H9 (cell line): ENCODE results near the gene RAB1B. TPM values are rescaled to one million over a fixed set of nuclear protein-coding genes. Genes with fewer than 3 reads are reported as not detected.

ENCODE experiments used
- DNase-seq: peaks from one replicate; pipeline ENCODE4 v3.0.0-alpha.2; 2017
- H2AFZ ChIP-seq: one replicate; pipeline ENCODE4 v1.6.1; 2013; ENCODE audit warnings: mild to moderate bottlenecking, low read length, control low read depth, moderate library complexity
- H2AK5ac ChIP-seq: 2 replicates; pipeline ENCODE4 v1.6.1; 2013; ENCODE audit warnings: low read length, control low read depth, mixed read lengths; ENCODE audit not compliant: insufficient read length
- H2BK120ac ChIP-seq: one replicate; pipeline ENCODE4 v1.6.1; 2013; ENCODE audit warnings: low read depth, mild to moderate bottlenecking, low read length, control low read depth, inconsistent platforms; ENCODE audit not compliant: poor library complexity, severe bottlenecking
- H2BK12ac ChIP-seq: 2 replicates; pipeline ENCODE4 v1.6.1; 2013; ENCODE audit warnings: low read length, control low read depth, mixed read lengths, low read depth; ENCODE audit not compliant: insufficient read length
- H2BK15ac ChIP-seq: 2 replicates; pipeline ENCODE4 v1.6.1; 2013; ENCODE audit warnings: low read depth, low read length, control low read depth
- H2BK20ac ChIP-seq: one replicate; pipeline ENCODE4 v1.6.1; 2013; ENCODE audit warnings: low read depth, mild to moderate bottlenecking, low read length, control low read depth, inconsistent platforms; ENCODE audit not compliant: poor library complexity, severe bottlenecking
- H2BK5ac ChIP-seq: 2 replicates; pipeline ENCODE4 v1.6.1; 2013; ENCODE audit warnings: low read length, control low read depth, mixed read lengths; ENCODE audit not compliant: insufficient read length
- H3K14ac ChIP-seq: 2 replicates; pipeline ENCODE4 v1.6.1; 2013; ENCODE audit warnings: low read length, control low read depth; ENCODE audit not compliant: insufficient read depth
- H3K18ac ChIP-seq: 2 replicates; pipeline ENCODE4 v1.6.1; 2013; ENCODE audit warnings: low read depth, mild to moderate bottlenecking, mixed read lengths, low read length, control low read depth; ENCODE audit not compliant: insufficient read length
- H3K23ac ChIP-seq: 2 replicates; pipeline ENCODE4 v1.6.1; 2013; ENCODE audit warnings: low read length, control low read depth, mixed read lengths, low read depth; ENCODE audit not compliant: insufficient read length
- H3K23me2 ChIP-seq: 2 replicates; pipeline ENCODE4 v1.6.1; 2013; ENCODE audit warnings: low read depth, mild to moderate bottlenecking, mixed read lengths, low read length, control low read depth; ENCODE audit not compliant: insufficient read length, poor library complexity, severe bottlenecking
- H3K27ac ChIP-seq: 2 replicates; pipeline ENCODE4 v1.5.1; 2013; ENCODE audit warnings: low read length, control low read depth, mixed read lengths, low read depth; ENCODE audit not compliant: insufficient read length
- H3K27me3 ChIP-seq: 2 replicates; pipeline ENCODE4 v1.6.1; 2013; ENCODE audit warnings: low read length, control low read depth, inconsistent platforms; ENCODE audit not compliant: insufficient read depth
- H3K4ac ChIP-seq: 2 replicates; pipeline ENCODE4 v1.6.1; 2013; ENCODE audit warnings: low read depth, mild to moderate bottlenecking, control low read depth, inconsistent platforms, low read length, moderate library complexity
- H3K4me1 ChIP-seq: 2 replicates; pipeline ENCODE4 v1.6.1; 2013; ENCODE audit warnings: low read length, control low read depth, inconsistent platforms; ENCODE audit not compliant: insufficient read depth
- H3K4me2 ChIP-seq: 2 replicates; pipeline ENCODE4 v1.6.1; 2013; ENCODE audit warnings: low read length, control low read depth, mixed read lengths; ENCODE audit not compliant: insufficient read length, insufficient read depth
- H3K56ac ChIP-seq: 2 replicates; pipeline ENCODE4 v1.6.1; 2013; ENCODE audit warnings: low read depth, mild to moderate bottlenecking, mixed read lengths, low read length, control low read depth; ENCODE audit not compliant: insufficient read length
- H3K79me1 ChIP-seq: 2 replicates; pipeline ENCODE4 v1.6.1; 2013; ENCODE audit warnings: low read depth, mild to moderate bottlenecking, moderate library complexity, low read length, control low read depth, inconsistent platforms; ENCODE audit not compliant: insufficient read depth, poor library complexity, severe bottlenecking
- H3K79me2 ChIP-seq: 2 replicates; pipeline ENCODE4 v1.6.1; 2013; ENCODE audit warnings: low read length, control low read depth, inconsistent platforms; ENCODE audit not compliant: insufficient read depth
- H3K9ac ChIP-seq: 2 replicates; pipeline ENCODE4 v1.6.1; 2013; ENCODE audit warnings: low read length, control low read depth, mixed read lengths; ENCODE audit not compliant: insufficient read length; ENCODE audit errors: extremely low read depth
- H3K9me3 ChIP-seq: one replicate; pipeline ENCODE4 v1.6.1; 2013; ENCODE audit warnings: low read depth, low read length, inconsistent platforms; ENCODE audit not compliant: control insufficient read depth
- H3T11ph ChIP-seq: one replicate; pipeline ENCODE4 v1.6.1; 2013; ENCODE audit warnings: mild to moderate bottlenecking, low read length, control low read depth, inconsistent platforms
- H4K20me1 ChIP-seq: one replicate; pipeline ENCODE4 v1.6.1; 2013; ENCODE audit not compliant: control insufficient read depth, insufficient read length, insufficient read depth
- H4K5ac ChIP-seq: 2 replicates; pipeline ENCODE4 v1.6.1; 2013; ENCODE audit warnings: low read depth, mild to moderate bottlenecking, mixed read lengths, low read length, control low read depth; ENCODE audit not compliant: insufficient read length
- H4K8ac ChIP-seq: replicated peaks from 2 replicates; pipeline ENCODE4 v1.6.1; 2013; ENCODE audit warnings: low read length, control low read depth, mixed read lengths, low read depth; ENCODE audit not compliant: insufficient read length
- H4K91ac ChIP-seq: 2 replicates; pipeline ENCODE4 v1.6.1; 2013; ENCODE audit warnings: low read depth, mild to moderate bottlenecking, moderate library complexity, mixed read lengths, low read length, control low read depth; ENCODE audit not compliant: insufficient read length
- H3K27ac Mint-ChIP-seq, 3 experiments: 2 replicates in 2 of 3; 3 replicates in 1 of 3; pipeline ENCODE4 v1.8.0; 2020 to 2021; ENCODE audit warnings: mixed read lengths in 3 of 3, mild to moderate bottlenecking in 1 of 3, moderate library complexity in 1 of 3
- H3K27me3 Mint-ChIP-seq: 2 replicates; pipeline ENCODE4 v1.8.0; 2021; ENCODE audit warnings: low read depth, mild to moderate bottlenecking, moderate library complexity, mixed read lengths
- H3K36me3 Mint-ChIP-seq, 3 experiments: 2 replicates in 2 of 3; 3 replicates in 1 of 3; pipeline ENCODE4 v1.8.0; 2020 to 2021; ENCODE audit warnings: low read depth in 3 of 3, mixed read lengths in 3 of 3; ENCODE audit not compliant: insufficient read depth in 1 of 3
- H3K4me1 Mint-ChIP-seq, 2 experiments: 2 replicates each; pipeline ENCODE4 v1.8.0; 2020; ENCODE audit warnings: mixed read lengths in 2 of 2
- H3K4me3 Mint-ChIP-seq, 2 experiments: 2 replicates in 1 of 2; 3 replicates in 1 of 2; pipeline ENCODE4 v1.8.0; 2020 to 2021; ENCODE audit warnings: mild to moderate bottlenecking in 2 of 2, mixed read lengths in 2 of 2, moderate library complexity in 1 of 2
- H3K9me3 Mint-ChIP-seq, 2 experiments: 2 replicates in 1 of 2; 3 replicates in 1 of 2; pipeline ENCODE4 v1.8.0; 2020; ENCODE audit warnings: mild to moderate bottlenecking in 2 of 2, mixed read lengths in 2 of 2, moderate library complexity in 1 of 2
- WGBS: extraction: QIAGEN DNeasy Blood & Tissue Kit; methylation state at CpG from one replicate; pipeline ENCODE4 v1.1.7; 2013; ENCODE audit warnings: missing lambda C conversion rate, low lambda C conversion rate, mixed read lengths; ENCODE audit not compliant: insufficient read length; ENCODE audit errors: extremely low coverage; 5-methylcytosine and 5-hydroxymethylcytosine counted together
- total RNA-seq: library from RNA; stranded (reverse); gene quantifications from 2 replicates; pipeline ENCODE4 v1.2.1, GENCODE V29; 2021
- TF ChIP-seq, protein P1 (sequence below): fragments of 200-600 bp; sonication (generic); conservative IDR thresholded peaks from 3 replicates; pipeline ENCODE4 v1.8.0; 2021; ENCODE audit warnings: antibody characterized with exemption, mild to moderate bottlenecking

Gene RAB1B
- total RNA-seq, 1 experiment from 2014 or later: 118 TPM

GRCh38 chr11:66227700-66228099, 40.7 kb upstream of the RAB1B start:
- no peak overlapping the region for H3K56ac ChIP-seq
- no peak overlapping the region for H3K18ac ChIP-seq
- H3K4ac ChIP-seq: no peak overlapping the region
- TF ChIP-seq, protein P1, sequence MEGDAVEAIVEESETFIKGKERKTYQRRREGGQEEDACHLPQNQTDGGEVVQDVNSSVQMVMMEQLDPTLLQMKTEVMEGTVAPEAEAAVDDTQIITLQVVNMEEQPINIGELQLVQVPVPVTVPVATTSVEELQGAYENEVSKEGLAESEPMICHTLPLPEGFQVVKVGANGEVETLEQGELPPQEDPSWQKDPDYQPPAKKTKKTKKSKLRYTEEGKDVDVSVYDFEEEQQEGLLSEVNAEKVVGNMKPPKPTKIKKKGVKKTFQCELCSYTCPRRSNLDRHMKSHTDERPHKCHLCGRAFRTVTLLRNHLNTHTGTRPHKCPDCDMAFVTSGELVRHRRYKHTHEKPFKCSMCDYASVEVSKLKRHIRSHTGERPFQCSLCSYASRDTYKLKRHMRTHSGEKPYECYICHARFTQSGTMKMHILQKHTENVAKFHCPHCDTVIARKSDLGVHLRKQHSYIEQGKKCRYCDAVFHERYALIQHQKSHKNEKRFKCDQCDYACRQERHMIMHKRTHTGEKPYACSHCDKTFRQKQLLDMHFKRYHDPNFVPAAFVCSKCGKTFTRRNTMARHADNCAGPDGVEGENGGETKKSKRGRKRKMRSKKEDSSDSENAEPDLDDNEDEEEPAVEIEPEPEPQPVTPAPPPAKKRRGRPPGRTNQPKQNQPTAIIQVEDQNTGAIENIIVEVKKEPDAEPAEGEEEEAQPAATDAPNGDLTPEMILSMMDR: no peak
- H3K23me2 ChIP-seq: no peaks in the 10 kb centered on the region
- no peaks in the 10 kb centered on the region for H3K79me2 ChIP-seq
- H3T11ph ChIP-seq: no peak overlapping the region
- no peak overlapping the region for H2BK20ac ChIP-seq
- no peak overlapping the region for H3K14ac ChIP-seq
- Mint-ChIP-seq H3K36me3 (peaks cover 1 to 14% (median 9%) of the 10 kb centered on the region in 3 experiments; a peak in 5 of 7 replicates), H3K4me3 (no peak overlapping the region), H3K27ac (peak overlapping the region in 1 of 3 experiments; percentile 92; a peak in 4 of 7 replicates), H3K27me3 (no peaks in the 10 kb centered on the region), H3K4me1 (peaks cover 23 to 28% of the 10 kb centered on the region in 2 experiments), H3K9me3 (no peaks in the 10 kb centered on the region; a peak in 1 of 5 replicates)
- H4K8ac ChIP-seq: no peak overlapping the region
- no peak overlapping the region for H2BK15ac ChIP-seq
- H2AFZ ChIP-seq: no peak overlapping the region
- no peak overlapping the region for H4K91ac ChIP-seq
- H2BK120ac ChIP-seq: no peak overlapping the region
- no peak overlapping the region for H4K5ac ChIP-seq
- no peaks in the 10 kb centered on the region for H3K27me3 ChIP-seq
- no peak overlapping the region for H3K27ac ChIP-seq
- H3K23ac ChIP-seq: no peak overlapping the region
- H3K9me3 ChIP-seq: no peaks in the 10 kb centered on the region
- no peak overlapping the region for H3K4me2 ChIP-seq
- no peaks in the 10 kb centered on the region for H3K79me1 ChIP-seq
- no peaks in the 10 kb centered on the region for H3K4me1 ChIP-seq
- H2AK5ac ChIP-seq: no peak overlapping the region
- DNase-seq: no peak
- no peak overlapping the region for H2BK12ac ChIP-seq
- no peak overlapping the region for H3K9ac ChIP-seq
- no peaks in the 10 kb centered on the region for H4K20me1 ChIP-seq
- WGBS: no CpG with 5 or more reads among the region's 5 CpGs
- H2BK5ac ChIP-seq: no peak overlapping the region
